HCT116 (cell line): ENCODE results near the gene ARL5B. TPM values are rescaled to one million over a fixed set of nuclear protein-coding genes. Genes with fewer than 3 reads are reported as not detected.

Source experiments
- ATAC-seq: fragments of 200-7000 bp; cut with Tn5 transposase; 2 replicates; pipeline ENCODE4 v1.9.1; 2020; ENCODE audit warnings: mild to moderate bottlenecking, moderate library complexity
- BruUV-seq: library from RNA; stranded (reverse); fragments of 400-500 nt; replicated peaks from 2 replicates; lab custom pipeline; 2021; lab: Mats Ljungman, UMichigan
- CTCF ChIA-PET: fragments of 300-600 bp; sonication (Branson Sonifier 250); formaldehyde crosslinking; loops from one replicate; lab custom pipeline; 2021; ENCODE audit warnings: antibody characterized with exemption; lab: Charles Lee
- POLR2A ChIA-PET: fragments of 300-600, 350-600 bp; sonication (Branson Sonifier 250); formaldehyde crosslinking; loops from one replicate; lab custom pipeline; 2021; ENCODE audit warnings: antibody characterized with exemption; lab: Charles Lee
- RAD21 ChIA-PET, 2 experiments: fragments of 300-600 bp; sonication (Branson Sonifier 250); formaldehyde crosslinking; loops; one replicate each; lab custom pipeline; 2023; ENCODE audit warnings: low total read pairs in 2 of 2; ENCODE audit not compliant: uncharacterized antibody in 2 of 2, unreplicated experiment in 2 of 2, low non-redundant PET in 1 of 2; lab: Charles Lee
- DNase-seq: peaks from one replicate; pipeline ENCODE4 v3.0.0-alpha.2; 2010; ENCODE audit warnings: low read depth, low spot score
- H2AFZ ChIP-seq: fragments of 200-600 bp; shearing (Covaris generic), sonication (generic); 2 replicates; pipeline ENCODE4 v1.6.1; 2017; ENCODE audit warnings: low read depth, mixed run types, mixed read lengths, antibody characterized with exemption, low read length; ENCODE audit not compliant: poor library complexity, severe bottlenecking
- H3K27ac ChIP-seq: 2 replicates; pipeline ENCODE4 v1.5.1; 2012; ENCODE audit warnings: low read depth, low read length
- H3K27me3 ChIP-seq: fragments of 200-600 bp; sonication (generic); 2 replicates; pipeline ENCODE4 v1.6.1; 2016; ENCODE audit warnings: mixed run types, low read length, mixed read lengths; ENCODE audit not compliant: insufficient read depth
- H3K36me3 ChIP-seq, 2 experiments: fragments of 200-500 bp in 1 of 2; fragments of 200-600 bp in 1 of 2; sonication (Bioruptor generic) in 1 of 2; sonication (generic) in 1 of 2; 2 replicates each; pipeline versions ENCODE4 v1.5.1 to v1.6.1; 2014 to 2016; ENCODE audit warnings: low read length in 2 of 2, inconsistent platforms in 1 of 2, mixed read lengths in 1 of 2, mixed run types in 1 of 2; ENCODE audit not compliant: insufficient read depth in 2 of 2, control insufficient read depth in 1 of 2
- H3K4me1 ChIP-seq, 2 experiments: fragments of 200-600 bp in 1 of 2; sonication (generic) in 1 of 2; 2 replicates each; pipeline versions ENCODE4 v1.5.1 to v1.6.1; 2012 to 2017; ENCODE audit warnings: low read length in 2 of 2, inconsistent platforms in 1 of 2, mild to moderate bottlenecking in 1 of 2, mixed read lengths in 1 of 2, mixed run types in 1 of 2, moderate library complexity in 1 of 2; ENCODE audit not compliant: insufficient read depth in 2 of 2, control insufficient read depth in 1 of 2
- H3K4me2 ChIP-seq: fragments of 200-600 bp; sonication (generic); 2 replicates; pipeline ENCODE4 v1.6.1; 2017; ENCODE audit warnings: mixed run types, low read length, mixed read lengths
- H3K4me3 ChIP-seq, 2 experiments: fragments of 200-600 bp in 1 of 2; sonication (generic) in 1 of 2; replicated peaks in 1 of 2; 2 replicates each; pipeline ENCODE4 v1.5.1; 2011 to 2016; ENCODE audit warnings: low read length in 2 of 2, control low read depth in 1 of 2, low read depth in 1 of 2, mild to moderate bottlenecking in 1 of 2, mixed read lengths in 1 of 2, mixed run types in 1 of 2
- H3K79me2 ChIP-seq: fragments of 200-600 bp; sonication (generic); 2 replicates; pipeline ENCODE4 v1.6.1; 2017; ENCODE audit warnings: mild to moderate bottlenecking, mixed run types, low read length, moderate library complexity, mixed read lengths; ENCODE audit not compliant: insufficient read depth
- H3K9ac ChIP-seq: fragments of 200-600 bp; sonication (generic); 2 replicates; pipeline ENCODE4 v1.6.1; 2016; ENCODE audit warnings: low read length, mixed read lengths
- H3K9me2 ChIP-seq: fragments of 200-600 bp; sonication (generic), shearing (Covaris generic); 2 replicates; pipeline ENCODE4 v1.6.1; 2017; ENCODE audit warnings: mixed run types, mild to moderate bottlenecking, moderate library complexity; ENCODE audit not compliant: insufficient read depth
- H3K9me3 ChIP-seq, 2 experiments: fragments of 200-500 bp in 1 of 2; fragments of 200-600 bp in 1 of 2; sonication (Bioruptor generic) in 1 of 2; sonication (generic) in 1 of 2; 2 replicates each; pipeline ENCODE4 v1.6.1; 2014 to 2017; ENCODE audit warnings: low read length in 2 of 2, mixed read lengths in 2 of 2, inconsistent platforms in 1 of 2, low read depth in 1 of 2, mild to moderate bottlenecking in 1 of 2, mixed run types in 1 of 2, moderate library complexity in 1 of 2; ENCODE audit not compliant: control insufficient read depth in 1 of 2, insufficient read depth in 1 of 2
- H4K20me1 ChIP-seq: fragments of 200-600 bp; sonication (generic), shearing (Covaris generic); 2 replicates; pipeline ENCODE4 v1.6.1; 2017; ENCODE audit warnings: mixed run types, mild to moderate bottlenecking, moderate library complexity; ENCODE audit not compliant: insufficient read depth
- CEBPB ChIP-seq: IDR thresholded peaks from 2 replicates; pipeline ENCODE4 v1.6.1; 2012; ENCODE audit warnings: low read depth
- EGR1 ChIP-seq: IDR thresholded peaks from 2 replicates; pipeline ENCODE4 v1.6.1; 2012; ENCODE audit warnings: low read depth
- ELF1 ChIP-seq: IDR thresholded peaks from 2 replicates; pipeline ENCODE4 v1.6.1; 2012; ENCODE audit warnings: low read depth, borderline replicate concordance
- EZH2 ChIP-seq: fragments of 200-600 bp; sonication (generic); IDR thresholded peaks from 2 replicates; pipeline ENCODE4 v1.6.1; 2017; ENCODE audit warnings: antibody characterized with exemption, mixed run types
- EZH2phosphoT487 ChIP-seq: fragments of 200-600 bp; IDR thresholded peaks from 2 replicates; pipeline ENCODE4 v1.6.1; 2018; ENCODE audit warnings: antibody characterized with exemption, borderline replicate concordance
- FOSL1 ChIP-seq: IDR thresholded peaks from 2 replicates; pipeline ENCODE4 v1.6.1; 2012; ENCODE audit warnings: low read depth
- POLR2A ChIP-seq: IDR thresholded peaks from 2 replicates; pipeline ENCODE4 v1.7.0; 2011; ENCODE audit warnings: borderline replicate concordance; ENCODE audit not compliant: insufficient read depth, insufficient read length; ENCODE audit errors: extremely low read depth
- RAD21 ChIP-seq: IDR thresholded peaks from 2 replicates; pipeline ENCODE4 v1.6.1; 2012; ENCODE audit warnings: low read depth, mild to moderate bottlenecking
- SIN3A ChIP-seq: IDR thresholded peaks from 2 replicates; pipeline ENCODE4 v1.6.1; 2012; ENCODE audit warnings: low read depth
- SP1 ChIP-seq: IDR thresholded peaks from 2 replicates; pipeline ENCODE4 v1.6.1; 2012; ENCODE audit warnings: low read depth
- SRF ChIP-seq: IDR thresholded peaks from 2 replicates; pipeline ENCODE4 v1.6.1; 2012; ENCODE audit warnings: low read depth
- YY1 ChIP-seq: IDR thresholded peaks from 2 replicates; pipeline ENCODE4 v1.6.1; 2011; ENCODE audit warnings: low read length, low read depth, moderate library complexity, mild to moderate bottlenecking; ENCODE audit not compliant: insufficient replicate concordance; ENCODE audit errors: extremely low read depth
- ZNF274 ChIP-seq: fragments of 200-500 bp; sonication (Bioruptor generic); IDR thresholded peaks from 2 replicates; pipeline ENCODE4 v1.6.1; 2014; ENCODE audit warnings: mild to moderate bottlenecking, low read depth, low read length, inconsistent platforms
- intact Hi-C: fragments of 100-400 bp; cut with micrococcal nuclease; formaldehyde crosslinking; loops from 2 replicates; pipeline ENCODE4 v1.10.0; 2022
- total RNA-seq: library from RNA; stranded (reverse); gene quantifications from one replicate; pipeline ENCODE4 v1.2.1, GENCODE V29; 2021; ENCODE audit not compliant: unreplicated experiment
- TF ChIP-seq, protein P1 (sequence below): IDR thresholded peaks from 2 replicates; pipeline ENCODE4 v1.6.1; 2011; ENCODE audit warnings: mild to moderate bottlenecking, low read length, moderate library complexity; ENCODE audit not compliant: insufficient replicate concordance; ENCODE audit errors: extremely low read depth
- TF ChIP-seq, protein P2 (sequence below), 3 experiments: fragments of 200-600 bp in 1 of 3; sonication (generic) in 1 of 3; IDR thresholded peaks in 2 of 3; conservative IDR thresholded peaks in 1 of 3; 2 replicates each; pipeline ENCODE4 v1.5.1; 2012 to 2017; ENCODE audit warnings: low read depth in 2 of 3, low read length in 2 of 3, antibody characterized with exemption in 1 of 3, borderline replicate concordance in 1 of 3, control low read depth in 1 of 3, mild to moderate bottlenecking in 1 of 3, mixed read lengths in 1 of 3, mixed run types in 1 of 3, moderate library complexity in 1 of 3; ENCODE audit not compliant: insufficient read depth in 1 of 3

ARL5B gene
- total RNA-seq, 1 experiment from 2014 or later: 21.1 TPM

DNA sequence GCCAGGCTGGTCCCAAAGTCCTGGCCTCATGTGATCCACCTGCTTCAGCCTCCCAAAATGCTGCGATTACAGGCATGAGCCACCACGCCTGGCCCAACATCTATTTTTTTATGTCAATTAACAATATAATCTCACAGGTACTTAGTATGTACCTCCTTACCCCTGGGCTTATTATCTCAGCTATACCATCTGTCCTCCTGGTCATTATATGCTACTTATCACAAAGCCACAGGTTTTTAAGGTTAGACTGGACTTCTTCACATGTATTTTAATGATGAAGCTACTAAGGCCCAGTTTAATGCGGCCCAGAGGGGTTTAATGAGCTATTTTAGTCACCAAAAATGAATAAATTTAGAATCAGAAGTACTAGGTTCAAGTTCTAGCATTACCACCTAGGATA lies 11.3 kb upstream of the ARL5B start:
- ATAC-seq: no peak
- Histone ChIP-seq H3K9me3 (no peaks in the 10 kb centered on the region), H3K79me2 (peaks cover 31% of the 10 kb centered on the region), H3K4me1 (peaks cover 5 to 12% of the 10 kb centered on the region in 2 experiments; a peak in 3 of 4 replicates), H3K9ac (no peak overlapping the region), H3K27me3 (no peaks in the 10 kb centered on the region), H3K9me2 (no peaks in the 10 kb centered on the region), H3K4me3 (no peak overlapping the region), H3K27ac (no peak overlapping the region), H3K36me3 (peaks cover 3 to 4% of the 10 kb centered on the region in 2 experiments; a peak in 1 of 4 replicates), H3K4me2 (no peak overlapping the region), H4K20me1 (no peaks in the 10 kb centered on the region), H2AFZ (no peak overlapping the region)
- TF ChIP-seq EGR1 (no peak), EZH2phosphoT487 (no peak), SP1 (no peak), CEBPB (no peak), FOSL1 (no peak), ZNF274 (no peak), SIN3A (no peak), YY1 (no peak), RAD21 (no peak), SRF (no peak), ELF1 (no peak), EZH2 (no peak), POLR2A (no peak)
- TF ChIP-seq, protein P1, sequence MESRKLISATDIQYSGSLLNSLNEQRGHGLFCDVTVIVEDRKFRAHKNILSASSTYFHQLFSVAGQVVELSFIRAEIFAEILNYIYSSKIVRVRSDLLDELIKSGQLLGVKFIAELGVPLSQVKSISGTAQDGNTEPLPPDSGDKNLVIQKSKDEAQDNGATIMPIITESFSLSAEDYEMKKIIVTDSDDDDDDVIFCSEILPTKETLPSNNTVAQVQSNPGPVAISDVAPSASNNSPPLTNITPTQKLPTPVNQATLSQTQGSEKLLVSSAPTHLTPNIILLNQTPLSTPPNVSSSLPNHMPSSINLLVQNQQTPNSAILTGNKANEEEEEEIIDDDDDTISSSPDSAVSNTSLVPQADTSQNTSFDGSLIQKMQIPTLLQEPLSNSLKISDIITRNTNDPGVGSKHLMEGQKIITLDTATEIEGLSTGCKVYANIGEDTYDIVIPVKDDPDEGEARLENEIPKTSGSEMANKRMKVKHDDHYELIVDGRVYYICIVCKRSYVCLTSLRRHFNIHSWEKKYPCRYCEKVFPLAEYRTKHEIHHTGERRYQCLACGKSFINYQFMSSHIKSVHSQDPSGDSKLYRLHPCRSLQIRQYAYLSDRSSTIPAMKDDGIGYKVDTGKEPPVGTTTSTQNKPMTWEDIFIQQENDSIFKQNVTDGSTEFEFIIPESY: no peak
- TF ChIP-seq, protein P2, sequence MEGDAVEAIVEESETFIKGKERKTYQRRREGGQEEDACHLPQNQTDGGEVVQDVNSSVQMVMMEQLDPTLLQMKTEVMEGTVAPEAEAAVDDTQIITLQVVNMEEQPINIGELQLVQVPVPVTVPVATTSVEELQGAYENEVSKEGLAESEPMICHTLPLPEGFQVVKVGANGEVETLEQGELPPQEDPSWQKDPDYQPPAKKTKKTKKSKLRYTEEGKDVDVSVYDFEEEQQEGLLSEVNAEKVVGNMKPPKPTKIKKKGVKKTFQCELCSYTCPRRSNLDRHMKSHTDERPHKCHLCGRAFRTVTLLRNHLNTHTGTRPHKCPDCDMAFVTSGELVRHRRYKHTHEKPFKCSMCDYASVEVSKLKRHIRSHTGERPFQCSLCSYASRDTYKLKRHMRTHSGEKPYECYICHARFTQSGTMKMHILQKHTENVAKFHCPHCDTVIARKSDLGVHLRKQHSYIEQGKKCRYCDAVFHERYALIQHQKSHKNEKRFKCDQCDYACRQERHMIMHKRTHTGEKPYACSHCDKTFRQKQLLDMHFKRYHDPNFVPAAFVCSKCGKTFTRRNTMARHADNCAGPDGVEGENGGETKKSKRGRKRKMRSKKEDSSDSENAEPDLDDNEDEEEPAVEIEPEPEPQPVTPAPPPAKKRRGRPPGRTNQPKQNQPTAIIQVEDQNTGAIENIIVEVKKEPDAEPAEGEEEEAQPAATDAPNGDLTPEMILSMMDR (IDR thresholded peaks at IDR 0.05 in 2 of 3, conservative IDR thresholded peaks at IDR 0.05 in 1 of 3; ENCODE audit: borderline replicate concordance in 1 of 3, insufficient read depth in 1 of 3, low read depth in 2 of 3, low read length in 2 of 3): no peak
- intact Hi-C loops: no loop called here
- ChIA-PET RAD21 (no interaction called here), CTCF (no interaction called here), POLR2A (no interaction called here)
- no TSS peak for BruUV-seq
- no peak for DNase-seq
